ENCODE measurements around the gene KLRK1.
"Not testable (repeated sequence)": the region's sequence is repeated elsewhere in the genome, so short reads cannot be mapped to it uniquely, and the experiment has no call there.

Gene KLRK1

DNA sequence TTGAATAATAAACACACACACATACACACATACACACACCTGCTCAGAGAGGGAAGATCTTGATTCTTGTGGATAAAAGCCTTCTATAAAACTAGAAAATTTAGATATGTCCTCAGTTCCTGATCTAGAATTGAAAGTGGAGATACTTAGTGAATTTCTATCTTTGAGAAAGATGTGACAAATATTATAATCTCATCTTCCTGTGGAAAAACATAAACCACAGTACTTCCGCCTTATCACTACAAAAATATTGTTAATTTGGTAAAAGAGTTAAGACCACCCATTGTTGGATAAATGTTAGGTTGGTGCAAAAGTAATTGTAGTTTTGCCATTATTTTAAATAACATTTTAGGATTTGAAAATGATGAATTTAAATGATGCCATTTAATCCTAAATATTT is at the start of gene KLRK1:
TSS of gene KLRK1 (minus strand) at position 138 of the 400 bp plus-strand sequence. CDS start 1,231 bp downstream, outside the sequence.
- no peak for DNase-seq

DNA sequence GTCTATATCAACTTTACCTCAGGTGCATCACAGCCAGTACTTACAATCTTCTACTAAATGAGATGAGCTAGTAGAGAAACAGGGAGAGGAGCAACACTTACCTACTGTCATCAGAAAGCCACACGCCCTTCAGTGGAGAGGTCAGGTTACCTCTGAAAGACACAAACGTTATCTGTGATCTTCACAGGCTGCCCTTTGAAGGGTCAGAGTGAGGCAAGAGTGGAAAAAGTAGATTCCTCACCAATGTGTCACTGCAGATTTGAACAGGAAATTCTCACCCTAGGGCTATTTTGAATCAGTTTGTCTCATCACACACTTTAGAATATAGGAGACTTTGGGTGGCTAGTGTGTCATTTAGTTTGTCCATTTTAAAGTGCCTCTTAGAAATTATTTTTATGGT is 47.8 kb upstream of the KLRK1 start:
- DNase-seq, result not testable (repeated sequence)

DNA sequence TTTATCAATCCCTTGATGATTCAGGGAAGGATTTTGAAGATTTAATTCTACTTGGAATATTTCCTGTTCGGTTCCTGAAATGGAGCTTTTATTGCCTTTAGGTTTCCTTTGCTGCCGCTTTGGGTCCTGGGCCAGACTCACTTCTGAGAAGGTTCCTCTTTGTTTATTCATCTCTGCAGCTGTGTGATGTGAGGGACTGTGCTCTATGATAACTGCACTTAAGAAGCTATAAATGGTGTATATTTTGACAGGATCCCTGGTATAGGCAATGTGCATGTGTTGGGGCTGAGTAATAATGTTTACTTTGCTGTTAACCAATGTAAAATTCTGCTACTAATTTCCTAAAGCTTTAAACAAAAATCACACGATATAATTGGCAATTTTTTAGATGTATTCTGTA is 46.0 kb upstream of the KLRK1 start, which contains the start of gene KLRC2:
TSS of gene KLRC2 (minus strand) at position 195 of the 400 bp plus-strand sequence. CDS start at position 171, 24 bp downstream.
- DNase-seq, result not testable (repeated sequence)

DNA sequence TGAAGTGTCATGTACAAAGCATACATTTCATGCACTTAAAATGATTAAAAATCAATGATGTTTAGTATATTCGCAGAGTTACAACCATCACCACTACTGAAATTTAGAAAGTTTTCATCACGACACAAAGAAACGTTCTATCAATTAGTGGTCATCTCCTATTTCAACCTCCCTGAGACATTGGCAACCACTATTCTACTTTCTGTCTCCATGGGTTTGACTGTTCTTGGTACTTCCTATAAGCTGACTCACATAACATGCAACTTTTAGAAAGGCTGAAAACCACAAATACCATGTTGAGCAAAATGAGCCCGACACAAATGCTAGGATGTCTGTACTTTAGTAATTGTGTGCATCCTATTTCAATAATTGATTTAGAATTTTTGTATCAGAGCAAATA is 40.8 kb upstream of the KLRK1 start:
- not testable (repeated sequence) for DNase-seq

DNA sequence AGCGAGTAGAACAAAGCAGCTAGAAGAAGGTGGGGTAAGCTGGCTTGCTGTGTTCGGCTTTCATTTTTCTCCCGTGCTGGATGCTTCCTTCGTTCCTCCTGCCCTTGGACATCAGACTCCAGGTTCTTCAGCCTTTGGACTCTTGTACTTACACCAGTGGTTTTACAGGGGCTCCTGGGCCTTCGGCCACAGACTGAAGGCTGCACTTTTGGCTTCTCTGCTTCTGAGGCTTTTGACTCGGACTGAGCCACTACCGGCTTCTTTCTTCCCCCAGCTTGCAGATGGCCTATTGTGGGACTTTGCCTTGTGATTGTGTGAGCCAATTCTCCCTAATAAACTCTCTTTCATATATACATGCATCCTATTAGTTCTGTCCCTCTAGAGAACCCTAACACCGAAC is 36.1 kb upstream of the KLRK1 start:
- DNase-seq, result not testable (repeated sequence)

DNA sequence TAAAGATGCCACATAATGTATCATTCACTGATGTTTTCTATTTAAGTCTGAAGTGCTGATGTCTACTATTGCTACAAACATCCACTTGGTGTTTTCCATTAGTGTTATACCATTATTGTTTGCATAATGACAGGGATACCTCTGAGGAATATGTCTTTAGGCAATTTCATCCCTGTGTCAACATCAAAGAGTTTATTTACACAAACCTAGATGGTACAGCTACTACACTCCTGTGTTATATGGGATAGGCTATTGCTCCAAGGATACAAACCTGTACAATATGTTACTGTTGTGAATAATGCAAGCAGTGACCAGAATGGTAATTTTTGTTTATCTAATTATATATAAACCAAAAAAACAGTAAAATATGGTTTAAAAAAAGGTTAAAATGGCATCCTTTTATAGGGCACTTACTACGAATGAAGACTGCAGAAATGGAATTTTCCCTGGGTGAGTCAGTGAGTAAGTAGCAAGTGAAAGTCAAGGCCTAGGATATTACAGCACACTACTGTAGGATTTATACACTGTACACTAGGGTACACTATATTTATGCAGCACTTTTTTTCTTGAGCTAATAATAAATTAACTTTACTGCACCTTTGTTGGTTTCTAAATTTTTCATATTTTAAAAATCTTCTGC is 34.5 kb upstream of the KLRK1 start:
- DNase-seq, result not testable (repeated sequence)

DNA sequence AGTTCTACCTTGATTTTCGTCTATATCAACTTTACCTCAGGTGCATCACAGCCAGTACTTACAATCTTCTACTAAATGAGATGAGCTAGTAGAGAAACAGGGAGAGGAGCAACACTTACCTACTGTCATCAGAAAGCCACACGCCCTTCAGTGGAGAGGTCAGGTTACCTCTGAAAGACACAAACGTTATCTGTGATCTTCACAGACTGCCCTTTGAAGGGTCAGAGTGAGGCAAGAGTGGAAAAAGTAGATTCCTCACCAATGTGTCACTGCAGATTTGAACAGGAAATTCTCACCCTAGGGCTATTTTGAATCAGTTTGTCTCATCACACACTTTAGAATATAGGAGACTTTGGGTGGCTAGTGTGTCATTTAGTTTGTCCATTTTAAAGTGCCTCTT is 32.3 kb upstream of the KLRK1 start:
- DNase-seq, result not testable (repeated sequence)

DNA sequence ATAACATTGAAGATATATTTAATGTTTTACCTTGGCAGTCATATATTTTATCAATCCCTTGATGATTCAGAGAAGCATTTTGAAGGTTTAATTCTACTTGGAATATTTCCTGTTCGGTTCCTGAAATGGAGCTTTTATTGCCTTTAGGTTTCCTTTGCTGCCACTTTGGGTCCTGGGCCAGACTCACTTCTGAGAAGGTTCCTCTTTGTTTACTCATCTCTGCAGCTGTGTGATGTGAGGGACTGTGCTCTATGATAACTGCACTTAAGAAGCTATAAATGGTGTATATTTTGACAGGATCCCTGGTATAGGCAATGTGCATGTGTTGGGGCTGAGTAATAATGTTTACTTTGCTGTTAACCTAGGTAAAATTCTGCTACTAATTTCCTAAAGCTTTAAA is 30.5 kb upstream of the KLRK1 start, which contains the start of gene KLRC3:
TSS of gene KLRC3 (minus strand) at position 262 of the 400 bp plus-strand sequence. CDS start at position 217, 45 bp downstream.
- DNase-seq, result not testable (repeated sequence)

DNA sequence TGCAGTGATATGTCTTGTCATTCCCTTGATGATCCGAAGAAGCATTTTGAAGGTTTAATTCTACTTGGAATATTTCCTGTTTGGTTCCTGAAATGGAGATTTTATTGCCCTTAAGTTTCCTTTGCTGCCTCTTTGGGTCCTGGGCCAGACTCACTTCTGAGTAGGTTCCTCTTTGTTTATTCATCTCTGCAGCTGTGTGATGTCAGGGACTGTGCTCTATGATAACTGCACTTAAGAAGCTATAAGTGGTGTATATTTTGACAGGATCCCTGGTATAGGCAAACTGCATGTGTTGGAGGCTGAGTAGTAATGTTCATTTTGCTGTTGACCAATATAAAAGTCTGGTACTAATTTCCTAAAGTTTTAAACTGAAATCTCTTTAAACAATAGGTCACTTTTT is 19.6 kb upstream of the KLRK1 start, which contains the start of gene KLRC4:
TSS of gene KLRC4 (minus strand) at position 366 of the 400 bp plus-strand sequence. CDS start at position 184, 182 bp downstream.
- DNase-seq, result no peak

DNA sequence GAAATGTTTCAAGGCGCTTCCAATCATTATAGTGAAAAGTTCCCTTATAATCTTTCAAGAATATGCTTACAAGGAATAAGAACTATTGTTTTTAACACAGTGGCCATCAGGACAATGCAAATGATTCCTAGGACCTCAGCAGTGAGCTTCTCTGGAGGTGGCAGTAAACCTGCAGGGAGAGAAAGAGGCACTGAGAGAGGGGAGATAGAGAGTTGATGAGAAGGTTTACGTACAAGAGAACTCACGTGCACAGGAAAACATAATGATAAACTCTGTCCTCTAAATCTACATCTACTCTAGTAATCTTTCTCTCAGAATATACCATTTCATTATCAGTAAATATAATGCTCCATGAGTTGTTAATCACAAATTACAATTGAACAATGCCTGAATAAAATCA is 19.0 kb upstream of the KLRK1 start:
- DNase-seq, result no peak

DNA sequence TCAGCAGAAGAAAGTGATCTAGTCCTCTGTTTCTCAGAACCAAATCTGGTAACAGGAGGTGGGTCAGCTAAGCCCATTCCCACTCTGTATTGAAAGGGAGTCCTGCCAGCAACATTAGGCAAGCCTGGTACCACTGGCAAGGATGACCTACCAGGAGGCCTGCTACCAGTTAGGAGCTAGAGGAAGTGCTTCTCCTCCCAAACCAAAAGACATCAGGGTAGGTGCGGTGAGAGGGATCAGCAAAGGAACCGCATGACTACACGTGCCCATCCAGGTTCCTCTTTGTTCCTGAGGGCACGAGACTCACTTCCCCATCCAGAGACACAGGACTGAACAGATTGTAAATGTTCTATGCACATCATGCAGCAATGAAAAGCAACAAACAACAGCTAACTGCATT is 16.9 kb upstream of the KLRK1 start:
- DNase-seq, result peak; percentile 69

DNA sequence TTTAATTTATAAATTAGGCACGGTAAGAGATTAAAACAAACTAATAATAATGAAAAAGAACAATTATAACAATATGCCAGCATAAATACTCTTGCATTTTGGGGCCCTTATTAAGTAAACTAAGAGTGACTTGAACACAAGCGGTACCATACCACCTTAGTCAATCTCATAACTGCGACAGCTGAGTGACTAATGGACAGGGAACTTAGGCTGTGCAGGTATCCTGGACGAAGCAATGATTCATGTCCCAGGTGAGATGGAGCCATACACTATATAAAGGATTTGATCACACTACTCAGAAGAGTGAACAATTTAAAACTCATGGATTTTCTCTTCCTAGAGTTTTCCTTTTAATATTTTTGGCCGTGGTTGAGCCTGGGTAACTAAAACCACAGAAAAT is 15.5 kb upstream of the KLRK1 start:
- DNase-seq, result no peak

DNA sequence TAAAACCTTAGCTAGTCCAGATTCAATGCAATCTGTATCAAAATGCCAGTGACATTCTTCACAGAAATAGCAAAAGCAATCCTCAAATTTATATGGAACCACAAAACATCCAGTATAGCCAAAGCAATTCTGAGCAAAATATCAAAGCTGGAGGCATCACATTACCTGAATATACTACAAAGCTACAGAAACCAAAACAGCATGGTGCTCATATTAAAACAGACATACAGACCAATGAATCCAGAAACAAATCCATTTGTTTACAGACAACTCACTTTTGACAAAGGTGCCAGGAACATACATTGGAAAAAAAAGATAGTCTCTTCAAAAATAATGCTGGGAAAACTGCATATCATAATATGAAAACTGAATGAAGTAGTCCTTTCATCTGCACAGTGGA is 15.0 kb upstream of the KLRK1 start:
- no peak for DNase-seq

DNA sequence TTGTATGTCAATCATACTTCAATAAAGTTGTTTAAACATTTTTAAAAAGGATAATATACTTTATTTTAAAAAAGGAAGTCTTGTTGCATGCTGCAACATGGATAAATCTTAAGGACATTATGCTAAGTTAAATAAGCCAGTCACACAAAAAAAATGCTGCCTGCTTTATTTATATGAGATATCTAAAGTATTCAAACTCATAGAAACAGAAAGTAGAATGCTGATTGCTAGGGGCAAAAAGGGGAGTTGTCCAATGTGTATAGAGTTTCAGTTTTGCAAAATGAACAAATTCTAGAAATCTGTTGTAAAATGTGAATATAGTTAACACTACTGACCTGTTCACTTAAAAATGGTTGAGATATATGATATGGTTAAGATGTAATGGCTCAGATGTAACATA is 11.0 kb upstream of the KLRK1 start:
- DNase-seq, result no peak

DNA sequence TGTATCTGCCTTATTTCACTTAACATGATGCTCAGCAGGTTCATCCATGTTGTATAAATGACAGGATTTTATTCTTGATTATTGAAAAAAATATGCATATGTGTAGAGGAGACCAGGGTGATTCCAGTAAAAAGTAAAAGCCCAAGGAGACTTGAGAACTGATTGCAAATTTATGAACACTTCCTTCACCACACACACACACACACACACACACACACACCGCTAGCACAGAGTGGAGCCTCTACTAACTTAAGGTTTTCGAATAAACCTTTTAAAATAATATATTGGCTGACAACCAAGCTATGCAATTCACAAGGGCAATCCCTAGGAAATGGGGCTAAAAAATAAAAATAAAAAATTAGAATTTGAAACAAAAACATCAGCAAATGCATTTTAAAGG is 8.3 kb upstream of the KLRK1 start:
- DNase-seq, result no peak

DNA sequence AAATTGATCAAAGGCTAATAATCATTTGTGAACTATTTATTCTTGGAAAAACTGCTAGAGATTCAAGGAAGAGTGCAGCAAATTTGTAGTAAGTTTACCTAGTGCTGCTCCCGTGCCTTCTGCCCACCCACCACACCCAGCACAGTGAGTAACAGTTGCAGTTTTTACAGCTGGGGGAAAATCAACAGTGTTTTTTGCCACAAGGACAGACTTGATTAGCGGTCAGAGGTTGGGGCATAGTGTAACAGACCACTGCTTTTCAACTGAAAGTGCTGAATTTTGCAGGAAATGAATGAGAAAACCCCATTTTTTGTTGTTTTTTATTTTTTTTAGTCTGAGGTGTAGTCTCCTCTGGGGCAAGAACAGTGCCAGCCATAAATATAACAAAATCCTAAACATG is 7.5 kb upstream of the KLRK1 start:
- DNase-seq, result no peak

DNA sequence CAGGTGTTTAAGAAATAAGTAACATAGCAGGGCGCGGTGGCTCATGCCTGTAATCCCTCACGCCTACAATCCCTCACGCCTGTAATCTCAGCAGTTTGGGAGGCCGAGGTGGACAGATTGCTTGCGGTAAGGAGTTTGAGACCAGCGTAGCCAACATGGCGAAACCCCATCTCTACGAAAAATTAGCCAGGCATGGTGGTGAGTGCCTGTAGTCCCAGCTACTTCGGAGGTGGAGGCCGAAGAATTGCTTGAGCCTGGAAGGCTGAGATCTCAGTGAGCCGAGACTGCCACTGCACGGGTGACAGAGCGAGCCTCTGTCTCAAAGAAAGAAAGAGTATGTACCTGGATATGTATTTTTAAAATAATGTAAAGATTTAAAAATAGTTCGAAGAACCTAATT is 6.3 kb upstream of the KLRK1 start:
- not testable (repeated sequence) for DNase-seq

DNA sequence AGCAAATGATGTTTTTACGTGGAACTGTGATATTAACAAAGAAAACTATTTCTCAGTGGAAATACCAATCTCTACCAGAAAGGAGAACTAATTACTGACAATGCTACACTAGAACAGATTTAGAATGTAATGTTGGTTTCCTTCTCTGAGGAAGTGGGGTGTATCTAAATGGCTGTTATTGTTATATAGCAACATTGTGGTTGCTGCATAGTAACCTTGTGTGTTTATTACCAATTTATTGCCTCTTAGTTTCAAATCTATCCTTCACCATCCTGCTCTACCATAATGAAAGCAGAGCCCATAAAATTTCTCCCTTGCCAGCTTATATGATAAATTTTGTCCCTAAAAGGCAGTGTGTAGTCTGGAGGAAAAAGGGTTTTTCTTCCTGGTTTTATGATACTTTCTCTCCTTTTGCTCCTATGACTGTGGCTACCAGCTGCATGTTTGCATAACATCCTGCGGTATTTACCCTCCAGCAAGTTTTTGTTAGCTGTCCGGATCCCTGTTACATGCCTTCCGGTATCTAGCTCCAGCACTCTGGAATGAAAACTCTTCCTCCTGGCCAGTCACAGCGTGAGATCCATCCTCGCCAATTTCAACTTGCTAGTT is 5.7 kb upstream of the KLRK1 start:
- peak; percentile 89 for DNase-seq

DNA sequence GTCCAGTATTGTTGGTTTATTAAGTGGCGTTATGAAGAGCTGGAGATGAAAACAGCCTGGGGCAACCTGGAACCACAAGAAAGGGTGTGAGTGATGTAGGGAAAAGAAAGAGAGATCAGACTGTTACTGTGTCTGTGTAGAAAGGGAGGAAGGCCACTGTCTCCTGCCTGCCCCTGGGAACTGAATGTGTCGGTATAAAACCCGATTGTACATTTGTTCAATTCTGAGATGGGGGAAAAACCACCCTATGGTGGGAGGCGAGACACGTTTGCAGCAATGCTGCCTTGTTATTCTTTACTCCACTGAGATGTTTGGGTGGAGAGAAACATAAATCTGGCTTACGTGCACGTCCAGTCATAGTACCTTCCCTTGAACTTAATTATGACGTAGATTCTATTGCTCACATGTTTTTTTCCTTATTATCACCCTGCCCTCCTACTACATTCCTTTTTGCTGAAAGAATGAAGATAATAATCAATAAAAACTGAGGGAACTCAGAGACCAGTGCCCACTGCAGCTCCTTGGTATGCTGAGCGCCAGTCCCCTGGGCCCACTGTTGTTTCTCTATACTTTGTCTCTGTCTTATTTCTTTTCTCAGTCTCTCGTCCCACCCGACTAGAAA is 4.8 kb upstream of the KLRK1 start:
- DNase-seq, result not testable (repeated sequence)

DNA sequence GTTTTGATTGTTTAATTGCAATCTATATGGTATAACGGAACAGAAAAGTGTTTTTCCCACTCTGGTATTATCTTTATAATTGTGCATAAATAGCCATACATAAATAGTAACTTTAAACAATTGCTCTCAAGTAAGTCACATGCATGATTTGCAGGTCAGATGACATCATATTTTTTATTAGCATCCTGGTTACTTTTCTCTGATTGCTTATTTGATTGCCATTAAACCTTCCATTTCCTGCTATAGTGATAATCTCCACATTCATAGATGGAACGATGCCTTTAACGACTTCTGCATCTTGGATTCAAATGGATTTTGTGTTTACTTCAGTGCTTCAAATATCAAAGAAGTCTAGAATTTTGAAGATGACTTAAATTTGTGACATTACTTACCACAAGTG is 3.5 kb upstream of the KLRK1 start:
- no peak for DNase-seq

DNA sequence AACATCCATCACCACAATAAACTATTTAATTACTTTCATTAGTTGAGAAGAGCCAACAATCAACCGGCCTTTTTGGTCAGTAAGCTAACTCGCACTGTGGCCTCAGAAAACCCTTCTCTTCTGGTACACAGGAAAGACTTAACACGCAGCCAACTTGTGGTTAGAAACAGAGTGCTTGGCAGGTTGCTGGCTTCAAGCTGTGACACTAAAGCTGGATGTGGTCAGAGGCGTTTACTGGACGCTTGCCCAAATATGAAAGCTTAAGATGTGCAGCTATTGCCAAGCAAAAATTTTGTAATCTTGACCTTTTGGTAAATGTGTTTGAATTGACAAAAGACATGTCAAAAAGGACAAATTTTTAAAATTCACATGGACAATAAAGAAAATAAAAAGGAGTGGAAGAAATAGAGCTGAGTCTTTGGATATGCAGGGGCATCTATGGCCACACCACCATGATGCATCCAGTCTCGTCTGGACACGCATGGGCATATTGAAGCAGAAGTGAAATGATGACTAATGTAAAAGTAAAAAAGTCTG is 2.6 kb upstream of the KLRK1 start:
- peak; percentile 32 for DNase-seq

DNA sequence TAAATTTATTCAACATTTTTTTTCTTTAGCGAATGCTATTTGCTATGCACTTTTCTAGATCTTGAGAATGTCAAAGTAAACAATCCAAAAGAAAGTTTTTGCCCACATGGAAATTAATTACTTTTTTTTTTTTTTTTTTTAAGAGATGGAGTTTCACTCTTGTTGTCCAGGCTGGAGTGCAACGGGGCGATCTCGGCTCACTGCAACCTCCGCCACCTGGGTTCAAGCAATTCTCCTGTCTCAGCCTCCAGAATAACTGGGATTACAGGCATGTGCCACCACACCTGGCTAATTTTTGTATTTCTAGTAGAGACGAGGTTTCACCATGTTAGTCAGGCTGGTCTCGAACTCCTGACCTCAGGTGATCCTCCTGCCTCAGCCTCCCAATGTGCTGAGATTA is 1.1 kb upstream of the KLRK1 start:
- not testable (repeated sequence) for DNase-seq

DNA sequence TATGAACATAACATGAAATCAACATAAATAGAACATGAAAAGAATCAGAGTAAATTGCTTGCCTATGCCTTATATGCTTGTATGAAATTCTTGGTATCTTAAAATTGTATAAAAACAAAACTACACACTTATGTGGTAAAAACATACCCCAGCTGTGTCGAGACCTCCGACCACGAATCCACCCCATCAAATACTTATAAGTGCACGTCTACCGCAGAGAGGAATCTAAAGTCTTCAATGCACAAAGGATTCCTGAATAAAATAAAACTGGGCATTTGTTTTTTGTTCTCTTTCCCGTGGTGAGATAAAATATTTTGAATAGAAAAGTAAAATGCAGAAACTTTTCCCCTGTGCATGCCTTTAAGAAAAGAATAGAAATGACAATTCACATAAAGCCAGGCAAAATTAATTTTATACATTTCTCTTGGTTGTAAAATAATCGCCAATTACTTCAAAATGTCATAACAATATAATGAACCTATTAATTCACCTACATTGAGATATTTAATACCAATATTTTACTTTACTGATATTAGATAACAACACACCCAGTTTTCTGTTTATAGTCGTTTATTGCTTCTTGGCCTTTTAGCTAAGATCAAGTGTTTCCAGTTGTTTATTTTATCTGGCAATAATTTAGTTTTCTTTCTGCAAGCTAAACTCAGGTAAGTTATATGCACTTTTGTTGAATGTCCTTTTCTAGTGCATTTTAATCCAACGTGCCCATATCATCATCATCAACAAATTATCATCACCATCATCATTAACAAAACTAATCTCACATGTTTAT is 1.0 kb downstream of the KLRK1 start:
- DNase-seq, result no peak
